Stomach (tissue), 4 donors: ENCODE data around the gene AGAP1.

Experiments
- EP300 ChIP-seq: sonication (generic); formaldehyde crosslinking; IDR thresholded peaks from one replicate; pipeline ENCODE4 v1.6.1; 2017; ENCODE audit warnings: antibody characterized with exemption
- POLR2A ChIP-seq, 4 donors: fragments of 450-650 bp; IDR thresholded peaks; one replicate each; pipeline ENCODE4 v1.6.1; 2016; ENCODE audit warnings: antibody characterized with exemption in 4 of 4, control low read depth in 2 of 4, mild to moderate bottlenecking in 1 of 4, moderate library complexity in 1 of 4
- POLR2AphosphoS5 ChIP-seq, 3 donors: sonication (generic); formaldehyde crosslinking; IDR thresholded peaks; one replicate each; pipeline ENCODE4 v1.6.1; 2016; ENCODE audit warnings: antibody characterized with exemption in 3 of 3
- TF ChIP-seq, protein P1 (sequence below), 7 experiments: fragments of 450-650 bp in 4 of 7; fragments of 200-600 bp in 3 of 7; sonication (generic) in 3 of 7; IDR thresholded peaks; one replicate each; pipeline ENCODE4 v1.5.1; 2016 to 2019; ENCODE audit warnings: antibody characterized with exemption in 7 of 7, control low read depth in 2 of 7, mild to moderate bottlenecking in 1 of 7

- no peak for TF ChIP-seq POLR2AphosphoS5 (IDR thresholded peaks at IDR 0.05)
- TF ChIP-seq, protein P1, sequence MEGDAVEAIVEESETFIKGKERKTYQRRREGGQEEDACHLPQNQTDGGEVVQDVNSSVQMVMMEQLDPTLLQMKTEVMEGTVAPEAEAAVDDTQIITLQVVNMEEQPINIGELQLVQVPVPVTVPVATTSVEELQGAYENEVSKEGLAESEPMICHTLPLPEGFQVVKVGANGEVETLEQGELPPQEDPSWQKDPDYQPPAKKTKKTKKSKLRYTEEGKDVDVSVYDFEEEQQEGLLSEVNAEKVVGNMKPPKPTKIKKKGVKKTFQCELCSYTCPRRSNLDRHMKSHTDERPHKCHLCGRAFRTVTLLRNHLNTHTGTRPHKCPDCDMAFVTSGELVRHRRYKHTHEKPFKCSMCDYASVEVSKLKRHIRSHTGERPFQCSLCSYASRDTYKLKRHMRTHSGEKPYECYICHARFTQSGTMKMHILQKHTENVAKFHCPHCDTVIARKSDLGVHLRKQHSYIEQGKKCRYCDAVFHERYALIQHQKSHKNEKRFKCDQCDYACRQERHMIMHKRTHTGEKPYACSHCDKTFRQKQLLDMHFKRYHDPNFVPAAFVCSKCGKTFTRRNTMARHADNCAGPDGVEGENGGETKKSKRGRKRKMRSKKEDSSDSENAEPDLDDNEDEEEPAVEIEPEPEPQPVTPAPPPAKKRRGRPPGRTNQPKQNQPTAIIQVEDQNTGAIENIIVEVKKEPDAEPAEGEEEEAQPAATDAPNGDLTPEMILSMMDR (IDR thresholded peaks at IDR 0.05) = no peak
- TF ChIP-seq EP300 = no peak
- no peak for TF ChIP-seq POLR2A (IDR thresholded peaks at IDR 0.05)
Measured at GRCh38 chr2:235868645-235869044, 374.8 kb downstream of the AGAP1 start.
